K562 (cell line): ENCODE results near the gene MDM4.

Experiments
- CTCF ChIP-seq, 3 experiments: IDR thresholded peaks in 2 of 3; conservative IDR thresholded peaks in 1 of 3; 2 replicates each; pipeline ENCODE4 v1.5.1; 2011 to 2012; ENCODE audit warnings: low read length in 3 of 3, mild to moderate bottlenecking in 3 of 3, control low read depth in 2 of 3, improper control_type of control experiment in 1 of 3, inconsistent platforms in 1 of 3, low read depth in 1 of 3, mixed read lengths in 1 of 3, moderate library complexity in 1 of 3; ENCODE audit not compliant: insufficient read depth in 2 of 3
- EP300 ChIP-seq: IDR thresholded peaks from 2 replicates; pipeline ENCODE4 v1.6.1; 2012; ENCODE audit warnings: low read length, improper control_type of control experiment
- HNRNPLL ChIP-seq: fragments of 200-400 bp; formaldehyde crosslinking; IDR thresholded peaks from 2 replicates; pipeline ENCODE4 v1.6.1; 2017; ENCODE audit warnings: low read length, low read depth, mild to moderate bottlenecking; ENCODE audit not compliant: poor library complexity, severe bottlenecking
- KLF1 ChIP-seq: fragments of 450-650 bp; IDR thresholded peaks from 2 replicates; pipeline ENCODE4 v1.6.1; 2016; ENCODE audit warnings: missing genetic modification characterization, missing compliant biosample characterization
- USF1 ChIP-seq: sonication (generic); formaldehyde crosslinking; IDR thresholded peaks from 2 replicates; pipeline ENCODE4 v1.9.0; 2022; ENCODE audit warnings: mild to moderate bottlenecking, missing genetic modification reagents
- ZNF398 ChIP-seq: fragments of 250-450 bp; sonication (Bioruptor Pico); IDR thresholded peaks from 2 replicates; pipeline ENCODE4 v1.8.0; 2021; ENCODE audit warnings: moderate library complexity, mild to moderate bottlenecking, inconsistent platforms

GRCh38 chr1:204477036-204477740 is 39.0 kb upstream of the MDM4 start:
- TF ChIP-seq USF1 (CRISPR knock-in tag) (no peak), KLF1 (tag) (no peak), CTCF (IDR thresholded peaks at IDR 0.05 in 2 of 3, conservative IDR thresholded peaks at IDR 0.05 in 1 of 3; ENCODE audit: insufficient read depth in 2 of 3, low read depth in 1 of 3, low read length in 3 of 3) (no peak), EP300 (no peak), ZNF398 (no peak), HNRNPLL (no peak)
